Thyroid gland (tissue), 4 donors: ENCODE measurements around the gene KRR1. TPM values are rescaled to one million over a fixed set of nuclear protein-coding genes. Genes with fewer than 3 reads are reported as not detected.
"Not testable (repeated sequence)": the region's sequence is repeated elsewhere in the genome, so short reads cannot be mapped to it uniquely, and the experiment has no call there.

ENCODE experiments used
- DNase-seq, 2 donors: peaks; one replicate each; pipeline ENCODE4 v3.0.0-alpha.2; 2019
- H3K27ac ChIP-seq, 3 donors: fragments of 200-600 bp; sonication (generic); 1 replicate in 2 of 3; 2 replicates in 1 of 3; pipeline ENCODE4 v1.5.1; 2016 to 2019; ENCODE audit warnings: mild to moderate bottlenecking in 1 of 3, moderate library complexity in 1 of 3
- H3K27me3 ChIP-seq: fragments of 200-600 bp; sonication (generic); one replicate; pipeline ENCODE4 v1.5.1; 2019
- H3K36me3 ChIP-seq, 2 donors: fragments of 200-600 bp; sonication (generic); one replicate each; pipeline ENCODE4 v1.5.1; 2016 to 2019
- H3K4me1 ChIP-seq, 2 donors: fragments of 200-600 bp; sonication (generic); one replicate each; pipeline ENCODE4 v1.5.1; 2017 to 2019
- H3K4me3 ChIP-seq, 3 donors: fragments of 200-600 bp; sonication (generic); replicated peaks in 1 of 3; 1 replicate in 2 of 3; 2 replicates in 1 of 3; pipeline ENCODE4 v1.5.1; 2016; ENCODE audit warnings: mild to moderate bottlenecking in 1 of 3
- H3K9me3 ChIP-seq: fragments of 200-600 bp; sonication (generic); one replicate; pipeline ENCODE4 v1.5.1; 2017
- CTCF ChIP-seq, 6 experiments: fragments of 200-600 bp in 3 of 6; fragments of 450-650 bp in 3 of 6; sonication (generic) in 3 of 6; IDR thresholded peaks; one replicate each; pipeline ENCODE4 v1.5.1; 2016 to 2019; ENCODE audit warnings: antibody characterized with exemption in 6 of 6, mild to moderate bottlenecking in 2 of 6, inconsistent platforms in 1 of 6, moderate library complexity in 1 of 6
- POLR2A ChIP-seq, 2 donors: fragments of 450-650 bp; IDR thresholded peaks; one replicate each; pipeline ENCODE4 v1.6.1; 2017; ENCODE audit warnings: antibody characterized with exemption in 2 of 2, mild to moderate bottlenecking in 2 of 2, moderate library complexity in 1 of 2
- WGBS, 2 donors: methylation state at CpG; one replicate each; pipeline ENCODE4 v1.1.5; 2017; 5-methylcytosine and 5-hydroxymethylcytosine counted together
- intact Hi-C: fragments of 100-400 bp; cut with DNase I; formaldehyde crosslinking; loops from one replicate; pipeline ENCODE4 v1.15.1; 2023
- total RNA-seq, 4 donors: library from RNA; depleted of rRNA; stranded (reverse); fragments of >200 nt; gene quantifications; one replicate each; pipeline ENCODE4 v1.2.3, GENCODE V29; 2016

KRR1 gene
- total RNA-seq, 4 donors from 2014 or later = 32.0 to 52.8 (median 44.1) TPM

GRCh38 chr12:75446857-75447256 is 64.6 kb downstream of the KRR1 start:
- Histone ChIP-seq H3K27me3 (no peaks in the 10 kb centered on the region), H3K36me3 (no peaks in the 10 kb centered on the region), H3K4me1 (no peaks in the 10 kb centered on the region), H3K9me3 (no peaks in the 10 kb centered on the region), H3K27ac (no peak overlapping the region), H3K4me3 (no peak overlapping the region)
- intact Hi-C loops = no loop called here
- no peak for TF ChIP-seq POLR2A (IDR thresholded peaks at IDR 0.05)
- TF ChIP-seq CTCF (IDR thresholded peaks at IDR 0.05) = no peak
- no peak for DNase-seq

DNA sequence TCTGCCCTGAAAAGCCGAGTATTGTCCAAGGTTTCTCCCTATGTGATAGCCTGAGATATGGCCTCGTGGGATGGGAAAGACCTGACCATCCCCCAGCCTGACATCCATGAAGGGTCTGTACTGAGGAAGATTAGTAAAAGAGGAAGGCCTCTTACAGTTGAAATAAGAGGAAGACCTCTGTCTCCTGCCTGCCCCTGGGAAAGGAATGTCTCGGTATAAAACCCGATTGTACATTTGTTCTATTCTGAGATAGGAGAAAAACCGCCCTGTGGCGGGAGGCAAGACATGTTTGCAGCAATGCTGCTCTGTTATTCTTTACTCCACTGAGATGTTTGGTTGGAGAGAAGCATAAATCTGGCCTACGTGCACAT is 66.3 kb downstream of the KRR1 start:
- intact Hi-C loops, H3K4me1 ChIP-seq, DNase-seq, H3K27ac ChIP-seq, H3K4me3 ChIP-seq, H3K36me3 ChIP-seq, H3K27me3 ChIP-seq, H3K9me3 ChIP-seq: not testable (repeated sequence)
- 74 to 82% methylated on average over 7 of the region's 7 CpGs for WGBS, 2 donors

GRCh38 chr12:75444429-75445136 is 66.8 kb downstream of the KRR1 start:
- Histone ChIP-seq H3K4me3 (no peak overlapping the region), H3K27me3 (no peaks in the 10 kb centered on the region), H3K4me1 (no peaks in the 10 kb centered on the region), H3K36me3 (no peaks in the 10 kb centered on the region), H3K27ac (no peak overlapping the region), H3K9me3 (no peaks in the 10 kb centered on the region)
- 90 to 93% methylated on average over 6 of the region's 6 CpGs for WGBS, 2 donors
- TF ChIP-seq CTCF (IDR thresholded peaks at IDR 0.05) = no peak
- TF ChIP-seq POLR2A (IDR thresholded peaks at IDR 0.05) = no peak
- DNase-seq = no peak
- intact Hi-C loops = no loop called here

DNA sequence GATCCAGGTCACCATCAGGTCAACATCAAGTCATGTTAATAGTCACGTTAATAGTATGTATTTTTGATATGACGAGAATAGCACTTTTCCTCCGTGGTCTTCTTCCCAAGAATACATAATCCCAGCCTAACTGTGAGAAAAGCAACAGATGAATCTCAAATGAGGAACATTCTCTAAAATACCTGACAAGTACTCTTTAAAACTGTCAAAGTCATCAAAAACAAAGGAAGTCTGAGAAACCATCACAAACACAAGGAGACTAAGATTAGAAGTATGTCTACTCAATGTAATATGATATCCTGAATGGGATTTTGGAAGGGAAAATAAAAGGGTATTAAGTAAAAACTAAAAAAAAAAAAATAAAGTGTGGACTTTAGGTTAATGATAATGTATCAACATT is 67.7 kb downstream of the KRR1 start:
- WGBS, 2 donors = 59 to 60% methylated on average over 3 of the region's 3 CpGs
- Histone ChIP-seq H3K36me3 (no peaks in the 10 kb centered on the region), H3K27me3 (no peaks in the 10 kb centered on the region), H3K4me1 (no peaks in the 10 kb centered on the region), H3K27ac (no peak overlapping the region), H3K9me3 (no peaks in the 10 kb centered on the region), H3K4me3 (no peak overlapping the region)
- TF ChIP-seq POLR2A (IDR thresholded peaks at IDR 0.05) = no peak
- no peak for TF ChIP-seq CTCF (IDR thresholded peaks at IDR 0.05)
- no peak for DNase-seq
- intact Hi-C loops = no loop called here

DNA sequence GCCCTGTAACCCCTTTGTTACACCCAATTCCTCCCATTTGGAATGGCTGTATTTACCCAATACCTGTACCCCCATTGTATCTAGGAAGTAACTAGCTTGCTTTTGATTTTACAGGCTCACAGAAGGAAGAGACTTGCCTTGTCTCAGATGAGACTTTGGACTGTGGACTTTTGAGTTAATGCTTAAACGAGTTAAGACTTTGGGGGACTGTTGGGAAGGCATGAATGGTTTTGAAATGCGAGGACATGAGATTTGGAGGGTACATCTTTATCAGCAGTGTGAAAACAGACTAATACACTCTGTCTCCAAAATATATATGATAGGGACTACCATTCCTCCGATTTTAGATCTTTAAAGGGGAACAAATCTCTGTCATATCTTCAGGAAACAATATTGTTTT is 69.0 kb downstream of the KRR1 start:
- H3K36me3 ChIP-seq, intact Hi-C loops, H3K27ac ChIP-seq, H3K9me3 ChIP-seq, H3K4me1 ChIP-seq, DNase-seq, H3K27me3 ChIP-seq, H3K4me3 ChIP-seq: not testable (repeated sequence)
- WGBS, 2 donors = 19 to 48% methylated on average over 3 of the region's 3 CpGs

DNA sequence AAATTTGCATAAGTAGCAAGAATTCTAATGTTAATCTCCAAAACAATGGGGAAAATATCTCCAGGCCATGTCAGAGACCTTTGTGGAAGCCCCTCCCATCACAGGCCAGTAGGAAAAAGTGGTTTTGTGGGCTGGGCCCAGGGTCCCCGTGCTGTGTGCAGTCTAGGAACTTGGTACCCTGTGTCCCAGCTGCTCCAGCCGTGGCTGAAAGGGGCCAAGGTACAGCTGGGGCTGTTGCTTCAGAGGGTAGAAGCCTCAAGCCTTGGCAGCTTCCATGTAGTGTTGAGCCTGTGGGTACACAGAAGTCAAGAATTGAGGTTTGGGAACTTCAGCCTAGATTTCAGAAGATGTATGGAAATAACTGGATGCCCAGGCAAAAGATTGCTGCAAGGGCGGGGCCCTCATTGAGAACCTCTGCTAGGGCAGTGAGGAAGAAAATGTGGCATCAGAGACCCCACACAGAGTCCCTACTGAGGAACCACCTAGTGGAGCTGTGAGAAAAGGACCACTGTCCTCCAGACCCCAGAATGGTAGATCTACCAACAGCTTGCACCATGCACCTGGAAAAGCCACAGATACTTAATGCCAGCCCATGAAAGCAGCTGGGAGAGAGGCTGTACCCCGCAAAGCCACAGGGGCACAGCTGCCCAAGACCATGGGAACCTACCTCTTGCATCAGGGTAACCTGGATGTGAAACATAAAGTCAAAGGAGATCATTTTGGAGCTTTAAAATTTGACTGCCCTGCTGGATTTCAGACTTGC is 69.5 kb downstream of the KRR1 start:
- H3K4me3 ChIP-seq, H3K9me3 ChIP-seq, intact Hi-C loops, H3K36me3 ChIP-seq, H3K27me3 ChIP-seq, DNase-seq, H3K27ac ChIP-seq, H3K4me1 ChIP-seq: not testable (repeated sequence)
- WGBS, 2 donors = 76 to 95% methylated on average over 3 to 4 of the region's 4 CpGs

Other genes starting within 250 kb of the KRR1 start
- gene CAPS2, start 181.3 kb downstream of the KRR1 start, total RNA-seq = 10 to 100 TPM; 19.2 to 38.9 (median 25.6) TPM
- not detected for gene GLIPR1L1, start 176.9 kb downstream of the KRR1 start, total RNA-seq
- 1 to 10 TPM in 3 of 4 donors, under 1 TPM in 1; 0.38 to 6.5 (median 2.2) TPM for gene GLIPR1L2, start 120.5 kb downstream of the KRR1 start, total RNA-seq
- 10 to 100 TPM in 2 of 4 donors, 1 to 10 TPM in 2; 5.5 to 15.7 (median 11.3) TPM for gene GLIPR1, start 30.9 kb downstream of the KRR1 start, total RNA-seq